ENCODE results near the gene RSPO1.
"Not testable (repeated sequence)": the region's sequence is repeated elsewhere in the genome, so short reads cannot be mapped to it uniquely, and the experiment has no call there.

DNA sequence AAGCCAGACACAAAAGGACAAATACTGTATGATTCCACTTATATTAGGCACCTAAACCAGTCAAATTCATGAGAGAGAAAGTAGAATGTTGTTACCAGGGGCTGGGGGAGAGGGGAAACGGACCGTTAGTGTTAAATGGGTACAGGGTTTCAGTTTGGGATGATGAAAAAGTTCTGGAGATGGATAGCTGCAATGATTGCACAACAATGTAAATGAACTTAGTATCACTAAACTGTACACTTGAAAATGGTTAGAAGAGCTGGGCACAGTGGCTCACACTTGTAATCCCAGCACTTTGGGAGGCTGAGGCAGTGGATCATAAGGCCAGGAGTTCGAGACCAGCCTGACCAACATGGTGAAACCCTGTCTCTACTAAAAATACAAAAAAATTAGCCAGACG lies 50.1 kb downstream of the RSPO1 start:
- TF ChIP-seq ISL1, OSR1, ZFP3, RARB, ZC3H10 (CRISPR knock-in tag; IDR thresholded peaks at IDR 0.05): not testable (repeated sequence)
- TF ChIP-seq, protein P1, sequence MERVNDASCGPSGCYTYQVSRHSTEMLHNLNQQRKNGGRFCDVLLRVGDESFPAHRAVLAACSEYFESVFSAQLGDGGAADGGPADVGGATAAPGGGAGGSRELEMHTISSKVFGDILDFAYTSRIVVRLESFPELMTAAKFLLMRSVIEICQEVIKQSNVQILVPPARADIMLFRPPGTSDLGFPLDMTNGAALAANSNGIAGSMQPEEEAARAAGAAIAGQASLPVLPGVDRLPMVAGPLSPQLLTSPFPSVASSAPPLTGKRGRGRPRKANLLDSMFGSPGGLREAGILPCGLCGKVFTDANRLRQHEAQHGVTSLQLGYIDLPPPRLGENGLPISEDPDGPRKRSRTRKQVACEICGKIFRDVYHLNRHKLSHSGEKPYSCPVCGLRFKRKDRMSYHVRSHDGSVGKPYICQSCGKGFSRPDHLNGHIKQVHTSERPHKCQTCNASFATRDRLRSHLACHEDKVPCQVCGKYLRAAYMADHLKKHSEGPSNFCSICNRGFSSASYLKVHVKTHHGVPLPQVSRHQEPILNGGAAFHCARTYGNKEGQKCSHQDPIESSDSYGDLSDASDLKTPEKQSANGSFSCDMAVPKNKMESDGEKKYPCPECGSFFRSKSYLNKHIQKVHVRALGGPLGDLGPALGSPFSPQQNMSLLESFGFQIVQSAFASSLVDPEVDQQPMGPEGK (CRISPR knock-in tag; IDR thresholded peaks at IDR 0.05; ENCODE audit: borderline replicate concordance) = not testable (repeated sequence)
- TF ChIP-seq, protein P2, sequence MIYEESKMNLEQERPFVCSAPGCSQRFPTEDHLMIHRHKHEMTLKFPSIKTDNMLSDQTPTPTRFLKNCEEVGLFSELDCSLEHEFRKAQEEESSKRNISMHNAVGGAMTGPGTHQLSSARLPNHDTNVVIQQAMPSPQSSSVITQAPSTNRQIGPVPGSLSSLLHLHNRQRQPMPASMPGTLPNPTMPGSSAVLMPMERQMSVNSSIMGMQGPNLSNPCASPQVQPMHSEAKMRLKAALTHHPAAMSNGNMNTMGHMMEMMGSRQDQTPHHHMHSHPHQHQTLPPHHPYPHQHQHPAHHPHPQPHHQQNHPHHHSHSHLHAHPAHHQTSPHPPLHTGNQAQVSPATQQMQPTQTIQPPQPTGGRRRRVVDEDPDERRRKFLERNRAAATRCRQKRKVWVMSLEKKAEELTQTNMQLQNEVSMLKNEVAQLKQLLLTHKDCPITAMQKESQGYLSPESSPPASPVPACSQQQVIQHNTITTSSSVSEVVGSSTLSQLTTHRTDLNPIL (CRISPR knock-in tag; IDR thresholded peaks at IDR 0.05; ENCODE audit: low read depth) = not testable (repeated sequence)
- TF ChIP-seq, protein P3, sequence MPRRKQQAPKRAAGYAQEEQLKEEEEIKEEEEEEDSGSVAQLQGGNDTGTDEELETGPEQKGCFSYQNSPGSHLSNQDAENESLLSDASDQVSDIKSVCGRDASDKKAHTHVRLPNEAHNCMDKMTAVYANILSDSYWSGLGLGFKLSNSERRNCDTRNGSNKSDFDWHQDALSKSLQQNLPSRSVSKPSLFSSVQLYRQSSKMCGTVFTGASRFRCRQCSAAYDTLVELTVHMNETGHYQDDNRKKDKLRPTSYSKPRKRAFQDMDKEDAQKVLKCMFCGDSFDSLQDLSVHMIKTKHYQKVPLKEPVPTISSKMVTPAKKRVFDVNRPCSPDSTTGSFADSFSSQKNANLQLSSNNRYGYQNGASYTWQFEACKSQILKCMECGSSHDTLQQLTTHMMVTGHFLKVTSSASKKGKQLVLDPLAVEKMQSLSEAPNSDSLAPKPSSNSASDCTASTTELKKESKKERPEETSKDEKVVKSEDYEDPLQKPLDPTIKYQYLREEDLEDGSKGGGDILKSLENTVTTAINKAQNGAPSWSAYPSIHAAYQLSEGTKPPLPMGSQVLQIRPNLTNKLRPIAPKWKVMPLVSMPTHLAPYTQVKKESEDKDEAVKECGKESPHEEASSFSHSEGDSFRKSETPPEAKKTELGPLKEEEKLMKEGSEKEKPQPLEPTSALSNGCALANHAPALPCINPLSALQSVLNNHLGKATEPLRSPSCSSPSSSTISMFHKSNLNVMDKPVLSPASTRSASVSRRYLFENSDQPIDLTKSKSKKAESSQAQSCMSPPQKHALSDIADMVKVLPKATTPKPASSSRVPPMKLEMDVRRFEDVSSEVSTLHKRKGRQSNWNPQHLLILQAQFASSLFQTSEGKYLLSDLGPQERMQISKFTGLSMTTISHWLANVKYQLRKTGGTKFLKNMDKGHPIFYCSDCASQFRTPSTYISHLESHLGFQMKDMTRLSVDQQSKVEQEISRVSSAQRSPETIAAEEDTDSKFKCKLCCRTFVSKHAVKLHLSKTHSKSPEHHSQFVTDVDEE (CRISPR knock-in tag; IDR thresholded peaks at IDR 0.05) = not testable (repeated sequence)

Data from SK-N-SH treated with all-trans-retinoic acid at 6 μM for 48 hours (cell line).